Esophagus squamous epithelium (tissue), 4 donors: Measurements from ENCODE around the gene TMEM200A.

Experiments
- CTCF ChIP-seq, 6 experiments: fragments of 450-650 bp in 4 of 6; fragments of 200-600 bp in 2 of 6; sonication (generic) in 2 of 6; IDR thresholded peaks; one replicate each; pipeline ENCODE4 v1.5.1; 2016 to 2019; ENCODE audit warnings: antibody characterized with exemption in 6 of 6, mild to moderate bottlenecking in 4 of 6, moderate library complexity in 4 of 6
- POLR2A ChIP-seq, 4 donors: fragments of 450-650 bp; IDR thresholded peaks; one replicate each; pipeline ENCODE4 v1.6.1; 2017; ENCODE audit warnings: antibody characterized with exemption in 4 of 4, mild to moderate bottlenecking in 4 of 4, moderate library complexity in 3 of 4

- no peak for TF ChIP-seq CTCF (IDR thresholded peaks at IDR 0.05)
- TF ChIP-seq POLR2A (IDR thresholded peaks at IDR 0.05), result no peak
These were observed 120.6 kb downstream of the TMEM200A start for GRCh38 chr6:130486417-130486816.
